ENCODE results near the gene TUBGCP6.

DNA sequence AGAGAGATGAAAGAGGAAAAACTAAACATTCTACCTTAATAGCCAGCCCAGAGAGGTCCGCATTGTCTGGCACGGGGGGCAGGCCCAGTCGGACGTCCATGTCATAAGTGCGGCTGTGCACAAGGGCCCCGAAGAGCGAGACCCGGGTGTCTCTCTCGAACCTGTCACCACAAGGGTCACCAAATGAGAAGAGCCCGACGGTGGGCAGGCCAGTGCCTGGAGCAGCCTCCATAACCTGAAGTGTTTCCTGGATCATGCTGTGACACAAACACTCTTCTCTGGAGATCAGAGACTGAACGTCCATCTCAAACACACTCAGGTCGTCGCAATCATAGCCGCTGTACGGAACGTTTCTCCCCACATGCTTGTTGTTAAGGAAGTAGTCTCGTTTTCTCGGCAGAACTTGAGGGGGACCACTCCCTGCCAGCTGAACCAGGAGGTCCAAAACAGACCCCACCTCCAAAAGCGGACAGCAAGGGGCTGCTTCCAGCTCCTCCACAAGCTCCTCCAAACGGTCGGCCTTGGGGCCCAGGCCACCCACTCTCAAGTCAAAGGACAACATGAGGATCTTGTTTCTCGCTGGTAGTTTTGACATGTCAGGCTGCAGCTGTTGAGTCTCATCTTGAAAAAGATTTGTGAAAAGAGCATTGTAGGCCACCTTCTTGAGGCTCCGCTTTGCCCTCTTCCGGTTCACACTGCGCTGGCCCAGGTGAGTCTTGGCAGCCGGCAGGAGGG lies 971 bp downstream of the TUBGCP6 start:
- TF ChIP-seq, protein P1, sequence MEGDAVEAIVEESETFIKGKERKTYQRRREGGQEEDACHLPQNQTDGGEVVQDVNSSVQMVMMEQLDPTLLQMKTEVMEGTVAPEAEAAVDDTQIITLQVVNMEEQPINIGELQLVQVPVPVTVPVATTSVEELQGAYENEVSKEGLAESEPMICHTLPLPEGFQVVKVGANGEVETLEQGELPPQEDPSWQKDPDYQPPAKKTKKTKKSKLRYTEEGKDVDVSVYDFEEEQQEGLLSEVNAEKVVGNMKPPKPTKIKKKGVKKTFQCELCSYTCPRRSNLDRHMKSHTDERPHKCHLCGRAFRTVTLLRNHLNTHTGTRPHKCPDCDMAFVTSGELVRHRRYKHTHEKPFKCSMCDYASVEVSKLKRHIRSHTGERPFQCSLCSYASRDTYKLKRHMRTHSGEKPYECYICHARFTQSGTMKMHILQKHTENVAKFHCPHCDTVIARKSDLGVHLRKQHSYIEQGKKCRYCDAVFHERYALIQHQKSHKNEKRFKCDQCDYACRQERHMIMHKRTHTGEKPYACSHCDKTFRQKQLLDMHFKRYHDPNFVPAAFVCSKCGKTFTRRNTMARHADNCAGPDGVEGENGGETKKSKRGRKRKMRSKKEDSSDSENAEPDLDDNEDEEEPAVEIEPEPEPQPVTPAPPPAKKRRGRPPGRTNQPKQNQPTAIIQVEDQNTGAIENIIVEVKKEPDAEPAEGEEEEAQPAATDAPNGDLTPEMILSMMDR (IDR thresholded peaks at IDR 0.05; ENCODE audit: poor library complexity): no peak
- TF ChIP-seq EZH2phosphoT487 (IDR thresholded peaks at IDR 0.05; ENCODE audit: low read depth, severe bottlenecking, unreplicated experiment) (no peak), EZH2 (IDR thresholded peaks at IDR 0.05; ENCODE audit: borderline replicate concordance) (no peak)

Data from hepatocyte (in vitro differentiated cells).